NCI-H2107 treated with DMSO at 0.1 percent for 48 hours (cell line): ENCODE measurements around the gene PRKN.

Experiments
- DNase-seq: peaks from one replicate; lab custom pipeline; 2025; ENCODE audit not compliant: unreplicated experiment; lab: John Stamatoyannopoulos, UW

PRKN gene

DNA sequence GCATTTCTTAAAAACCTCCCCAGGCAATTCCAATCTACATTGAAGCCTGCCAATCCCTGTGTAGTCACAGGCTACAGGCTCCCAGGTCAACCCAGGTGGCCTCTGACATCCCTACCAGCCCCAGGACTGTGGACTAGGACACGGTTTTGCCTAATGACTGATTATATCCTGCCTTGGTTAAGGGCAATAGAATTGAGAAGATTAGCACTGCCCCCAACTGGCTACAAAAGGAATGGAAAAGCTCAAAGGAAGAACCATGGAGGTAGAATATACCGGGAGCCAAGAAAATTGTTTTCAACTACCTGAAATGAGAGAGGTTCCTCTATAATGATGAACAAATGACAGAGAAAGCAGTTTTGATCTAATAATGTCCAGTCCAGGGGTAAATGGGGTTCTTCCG lies 1032.6 kb downstream of the PRKN start:
- DNase-seq = no peak

GRCh38 chr6:161686655-161687054 lies 1040.9 kb downstream of the PRKN start:
- no peak for DNase-seq

- no peak for DNase-seq
Measured at GRCh38 chr6:161684731-161685475, 1042.7 kb downstream of the PRKN start.

DNA sequence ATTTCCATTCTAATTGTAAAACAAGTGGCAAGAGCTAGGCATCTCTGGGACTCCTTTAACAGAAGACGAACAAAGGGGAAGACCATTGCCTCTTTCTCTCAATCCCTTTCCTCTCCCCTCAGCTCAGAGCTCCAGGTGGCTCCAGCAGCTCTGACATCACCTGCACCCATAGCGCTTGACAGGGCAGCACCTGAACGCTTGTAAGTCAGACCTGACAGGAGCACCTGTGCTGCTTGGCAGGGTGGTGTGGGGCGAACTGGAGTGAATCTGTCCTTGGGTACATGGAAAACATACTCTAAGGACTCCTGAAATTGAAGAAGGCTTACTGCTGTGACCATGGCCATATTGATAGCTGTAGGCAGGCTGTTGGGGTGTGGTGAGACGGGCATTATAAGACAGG lies 1044.2 kb downstream of the PRKN start:
- DNase-seq = no peak

DNA sequence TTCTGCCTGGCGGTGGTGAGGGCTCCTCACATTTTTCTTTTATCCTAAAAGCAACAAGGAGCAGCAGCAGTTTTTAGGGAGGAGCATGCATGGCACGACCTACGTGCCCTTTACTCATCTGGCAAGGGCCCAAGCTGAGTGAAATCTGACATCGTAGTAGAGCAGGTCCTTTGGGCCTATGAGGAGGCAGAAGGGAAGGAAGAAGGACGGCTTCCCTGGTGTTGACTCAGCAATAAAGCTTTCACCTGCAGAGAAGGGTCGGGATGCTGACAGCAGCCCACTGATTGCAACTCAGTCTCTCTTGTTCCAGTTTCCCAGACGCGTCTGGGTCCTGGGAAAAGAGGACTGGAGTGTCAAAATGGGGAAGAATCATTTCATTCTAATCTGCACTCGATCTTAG lies 1044.6 kb downstream of the PRKN start:
- DNase-seq = no peak

DNA sequence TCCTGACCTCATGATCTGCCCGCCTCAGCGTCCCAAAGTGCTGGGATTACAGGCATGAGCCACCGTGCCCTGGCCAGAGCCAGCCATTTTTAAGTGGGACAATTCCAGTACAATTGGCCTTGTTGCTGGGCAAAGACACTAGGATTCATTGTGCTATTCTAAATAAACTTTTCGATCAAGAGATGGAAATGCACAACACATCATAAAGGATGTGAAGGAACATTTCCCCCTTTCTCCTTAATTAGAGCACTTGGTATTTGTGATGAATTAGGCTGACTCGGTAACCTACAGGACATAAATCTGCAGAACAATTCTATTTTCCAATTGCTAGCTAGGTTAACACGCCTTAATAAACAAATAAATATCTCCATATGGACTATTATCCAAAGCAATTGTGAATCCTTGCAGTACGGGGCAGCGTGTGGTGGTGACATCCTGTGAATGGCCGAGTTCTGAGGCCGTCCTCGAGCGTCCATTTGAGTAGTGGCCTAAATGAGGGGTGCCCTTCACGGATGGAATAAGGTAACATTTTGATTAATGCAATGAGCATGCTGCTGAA lies 1047.5 kb downstream of the PRKN start:
- DNase-seq = no peak

DNA sequence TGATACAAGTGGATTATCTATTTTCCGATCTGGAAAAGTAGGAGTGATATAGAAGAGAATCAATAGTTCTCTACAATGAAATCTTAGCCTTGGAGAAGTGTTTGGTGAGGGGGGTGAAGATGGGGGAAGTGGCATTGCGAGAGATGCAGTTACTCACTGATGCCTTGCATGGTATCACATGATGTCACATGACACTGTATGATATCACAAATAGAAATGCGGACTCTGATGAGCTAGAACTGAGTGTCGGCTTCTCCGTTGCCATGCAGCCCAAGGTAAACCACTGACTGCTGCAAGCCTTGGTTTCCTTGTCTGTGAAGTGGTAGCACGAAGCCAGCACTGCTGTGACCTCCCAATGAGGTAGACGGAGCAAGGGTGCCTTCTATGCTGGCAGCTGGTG lies 1050.4 kb downstream of the PRKN start:
- no peak for DNase-seq

DNA sequence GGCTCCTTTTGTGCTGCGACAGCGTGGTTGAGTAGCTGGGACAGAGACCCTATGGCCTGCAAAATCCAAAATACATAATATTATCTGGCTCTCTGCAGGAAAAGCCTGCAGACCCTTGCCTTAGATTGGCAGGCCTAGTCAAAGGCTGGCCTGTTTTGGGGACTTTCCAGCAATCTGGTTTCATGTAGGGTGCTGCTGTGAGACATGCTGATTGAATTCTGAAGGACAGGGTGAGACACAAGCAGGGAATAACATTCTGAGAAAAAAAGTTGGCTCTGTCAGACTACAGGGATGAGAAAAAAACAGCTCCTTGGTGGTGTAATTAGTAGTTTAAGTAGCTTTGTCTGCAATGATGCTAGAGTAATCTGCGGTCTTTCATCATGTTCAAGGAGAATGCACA lies 1051.0 kb downstream of the PRKN start:
- DNase-seq = no peak

GRCh38 chr6:161674930-161675682 lies 1052.5 kb downstream of the PRKN start:
- DNase-seq = no peak

GRCh38 chr6:161673026-161673425 lies 1054.5 kb downstream of the PRKN start:
- DNase-seq = no peak

GRCh38 chr6:161671117-161671516 lies 1056.4 kb downstream of the PRKN start:
- no peak for DNase-seq

DNA sequence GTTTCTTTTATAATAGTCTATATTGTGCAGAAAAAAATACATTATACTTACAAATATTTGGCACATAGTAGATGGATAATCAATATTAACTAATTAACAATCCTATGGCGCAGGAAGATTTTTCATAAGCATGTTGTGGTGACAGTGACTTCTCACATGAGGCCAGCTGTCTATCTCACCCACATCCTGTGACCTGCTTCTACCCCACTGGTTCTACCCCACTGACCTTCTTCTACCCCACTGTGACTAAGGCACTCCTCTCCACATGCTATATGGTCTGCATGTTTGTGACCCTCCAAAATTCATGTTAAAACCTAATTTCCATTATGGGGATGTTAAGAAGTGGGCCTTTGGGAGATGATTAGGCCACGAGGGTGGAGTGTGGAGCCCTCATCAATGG lies 1058.9 kb downstream of the PRKN start:
- DNase-seq = no peak

DNA sequence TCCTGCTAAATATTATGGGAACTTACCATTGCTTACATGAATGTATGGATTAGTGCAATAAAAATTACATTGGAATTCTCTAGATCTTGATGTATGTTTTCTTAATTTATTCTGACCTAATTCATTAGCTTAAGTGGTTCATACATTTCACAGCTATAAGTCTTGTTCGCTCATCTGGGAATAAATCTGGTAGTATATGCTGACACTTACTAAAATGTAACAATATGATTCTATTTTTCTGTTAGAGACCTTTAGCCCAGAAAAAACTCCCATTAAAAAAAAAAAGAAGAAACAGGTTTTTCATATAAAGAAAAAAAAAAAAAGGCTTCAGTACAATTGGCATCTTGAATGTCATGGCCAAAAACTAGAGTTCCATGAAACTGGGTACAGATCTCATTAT lies 1059.6 kb downstream of the PRKN start:
- DNase-seq = no peak

DNA sequence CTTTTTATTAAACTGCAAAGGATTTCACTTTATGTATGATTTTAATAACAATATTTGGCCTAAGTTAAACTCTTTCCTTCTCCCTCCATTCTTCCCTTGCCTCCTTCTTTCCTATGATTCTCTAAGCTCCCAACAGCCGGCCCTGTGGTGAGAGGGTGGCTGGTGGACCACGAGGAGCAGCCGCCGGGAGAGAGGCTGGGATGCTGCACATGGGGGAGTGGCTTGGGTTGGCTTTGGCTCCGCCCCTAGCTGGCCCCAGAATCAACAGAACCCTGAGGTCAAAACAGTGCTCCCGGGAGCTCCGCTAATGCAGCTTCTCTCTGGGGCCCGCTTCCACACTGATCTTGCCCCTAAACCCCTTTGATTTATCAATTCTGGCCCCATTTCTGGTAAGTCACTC lies 1063.9 kb downstream of the PRKN start:
- no peak for DNase-seq

- DNase-seq = no peak
Measured at GRCh38 chr6:161660666-161661571, 1066.6 kb downstream of the PRKN start.

DNA sequence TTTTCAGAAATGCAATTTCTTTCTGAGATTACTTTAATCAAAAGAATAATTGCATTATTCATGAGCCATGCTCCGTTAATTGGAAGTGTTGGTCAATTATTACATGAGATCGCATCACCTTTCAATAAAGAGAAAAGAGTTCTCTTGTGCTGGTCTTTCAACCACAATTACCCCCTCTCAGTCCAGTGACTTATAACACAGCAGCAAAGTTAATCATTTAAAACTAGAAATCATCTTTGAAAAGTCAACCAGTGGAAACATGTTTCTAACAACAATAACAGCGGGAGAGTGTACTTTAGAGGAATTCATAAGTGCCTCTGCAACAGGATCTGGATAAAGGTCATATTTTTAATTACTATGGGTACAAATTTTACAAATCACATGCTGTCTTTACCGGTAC lies 1069.4 kb downstream of the PRKN start:
- DNase-seq = no peak

GRCh38 chr6:161654209-161654608 lies 1073.4 kb downstream of the PRKN start:
- no peak for DNase-seq

GRCh38 chr6:161651949-161652348 lies 1075.6 kb downstream of the PRKN start:
- no peak for DNase-seq

GRCh38 chr6:161649841-161650240 lies 1077.7 kb downstream of the PRKN start:
- DNase-seq = no peak

DNA sequence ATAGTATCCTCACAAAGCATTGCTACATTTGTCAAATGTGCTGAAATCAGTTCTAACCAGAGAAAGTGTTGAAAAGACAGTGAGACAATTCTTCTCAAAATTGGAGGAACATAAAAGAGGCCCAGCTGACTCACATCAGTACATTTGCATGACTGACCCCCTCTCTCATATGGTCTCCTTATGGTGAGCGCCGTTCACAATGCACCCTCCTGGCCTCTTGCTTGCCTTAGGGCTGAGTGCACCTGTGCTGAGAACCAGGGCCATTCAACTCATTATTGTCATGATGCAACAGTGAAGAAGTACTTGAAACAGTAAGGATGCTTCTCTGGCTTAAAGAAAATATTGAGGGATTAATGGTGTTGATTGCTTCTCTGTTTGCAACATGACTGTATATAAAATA lies 1078.5 kb downstream of the PRKN start:
- no peak for DNase-seq

DNA sequence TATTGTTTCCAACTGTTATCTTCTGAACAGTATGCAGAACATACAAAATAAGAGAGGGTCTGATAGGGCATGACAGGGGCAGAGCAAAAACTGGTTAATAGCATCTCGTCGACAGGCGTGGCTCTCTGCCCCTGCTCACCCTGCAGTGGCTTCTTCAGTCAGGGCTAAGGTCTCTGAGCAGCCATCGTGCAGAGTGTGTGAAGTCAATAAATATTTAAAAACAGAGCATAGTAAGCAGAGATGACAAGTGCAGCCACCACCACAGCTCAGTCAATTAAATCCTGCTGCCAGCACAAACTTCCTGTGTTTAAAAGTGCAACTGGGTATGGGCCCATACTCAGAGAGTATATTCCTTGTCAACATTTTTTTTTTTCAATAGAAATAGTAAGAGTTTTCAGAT lies 1080.3 kb downstream of the PRKN start:
- DNase-seq = no peak
